Caki2 (cell line): ENCODE data around the gene STXBP5. TPM values are rescaled to one million over a fixed set of nuclear protein-coding genes. Genes with fewer than 3 reads are reported as not detected.

Source experiments
- DNase-seq: peaks from one replicate; pipeline ENCODE4 v3.0.0-alpha.2; 2015; ENCODE audit warnings: low read depth
- in situ Hi-C: cut with HindIII; loops from 2 replicates; pipeline ENCODE4 v1.10.0; 2016; ENCODE audit warnings: low sequenced_read_pairs, low pct_unique_long_range_greater_than_20kb, mixed read lengths
- total RNA-seq: library from RNA; depleted of rRNA; stranded (reverse); fragments of >200 nt; shearing (Covaris generic); gene quantifications from 2 replicates; pipeline ENCODE4 v1.2.3, GENCODE V29; 2014; ENCODE audit warnings: low replicate concordance

The STXBP5 gene
- total RNA-seq, 1 experiment from 2014 or later: 8.3 TPM

DNA sequence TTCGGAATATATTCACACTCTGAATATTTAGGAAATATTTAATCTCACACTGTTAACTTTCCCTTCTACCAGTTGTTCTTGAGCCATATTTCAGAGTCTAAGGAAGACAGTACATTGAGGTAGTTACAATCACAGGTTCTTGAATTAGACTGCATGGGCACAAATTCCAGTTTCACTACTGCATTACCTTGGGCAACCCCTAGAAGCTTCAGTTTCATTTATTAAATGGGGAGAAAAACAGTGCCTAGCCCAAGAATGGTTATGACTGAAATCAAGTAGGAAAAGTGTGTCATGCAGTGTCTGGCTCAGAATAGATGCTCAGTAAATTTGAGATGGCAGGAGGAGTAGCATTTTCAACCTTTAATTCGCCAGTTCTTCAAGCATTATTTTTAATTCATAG, 179.8 kb downstream of the STXBP5 start:
- in situ Hi-C loops: no loop called here
- DNase-seq: no peak

DNA sequence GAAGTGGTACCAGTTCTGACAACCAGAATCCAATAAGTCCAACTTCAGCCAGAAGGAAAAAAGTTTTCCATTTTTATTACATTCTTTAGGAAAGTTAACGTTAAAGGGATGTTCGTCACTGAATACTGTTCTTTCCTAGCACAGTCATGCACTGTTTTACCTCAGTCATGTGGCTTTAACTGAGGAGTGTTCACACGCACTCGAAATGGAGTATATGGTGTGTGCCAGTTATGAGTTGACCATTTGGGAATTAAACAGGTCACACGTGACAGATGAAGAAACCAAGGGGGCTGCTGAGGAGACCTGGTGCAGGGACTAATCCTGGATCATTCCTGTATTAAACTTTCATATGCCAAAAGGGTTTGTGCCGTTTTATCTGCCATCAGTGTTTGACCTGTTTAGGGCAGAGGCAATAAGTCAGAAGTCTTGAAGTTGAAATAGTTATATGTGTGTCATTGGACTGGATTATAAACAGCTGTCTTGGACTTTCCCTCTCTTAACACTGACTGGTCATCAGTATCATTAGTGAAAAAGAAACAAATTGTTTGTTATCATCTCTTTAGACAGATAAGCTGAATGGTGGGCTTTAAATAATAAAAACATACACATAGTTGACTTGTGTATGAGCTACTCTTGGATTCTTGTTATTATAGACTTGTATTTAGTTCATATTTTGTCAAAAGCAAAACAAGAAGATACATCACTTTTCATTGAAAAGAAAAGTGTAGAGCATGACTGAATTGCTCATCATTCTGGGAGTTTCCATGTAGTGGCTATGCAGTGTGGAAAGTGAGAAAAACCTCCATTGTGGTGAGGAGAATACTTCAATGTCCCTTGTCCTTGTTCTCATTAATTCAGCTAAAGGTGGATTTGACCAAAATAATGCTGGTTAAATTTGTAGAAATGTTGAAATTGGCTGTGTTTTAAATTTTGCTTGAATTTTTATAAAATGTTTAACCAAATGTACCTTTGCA, 180.8 kb downstream of the STXBP5 start:
- in situ Hi-C loops: no loop called here

GRCh38 chr6:147389463-147389862, 185.2 kb downstream of the STXBP5 start:
- no peak for DNase-seq
- in situ Hi-C loops: no loop called here

More for the DNA sequence above, 180.8 kb downstream of the STXBP5 start:
- no peak for DNase-seq

DNA sequence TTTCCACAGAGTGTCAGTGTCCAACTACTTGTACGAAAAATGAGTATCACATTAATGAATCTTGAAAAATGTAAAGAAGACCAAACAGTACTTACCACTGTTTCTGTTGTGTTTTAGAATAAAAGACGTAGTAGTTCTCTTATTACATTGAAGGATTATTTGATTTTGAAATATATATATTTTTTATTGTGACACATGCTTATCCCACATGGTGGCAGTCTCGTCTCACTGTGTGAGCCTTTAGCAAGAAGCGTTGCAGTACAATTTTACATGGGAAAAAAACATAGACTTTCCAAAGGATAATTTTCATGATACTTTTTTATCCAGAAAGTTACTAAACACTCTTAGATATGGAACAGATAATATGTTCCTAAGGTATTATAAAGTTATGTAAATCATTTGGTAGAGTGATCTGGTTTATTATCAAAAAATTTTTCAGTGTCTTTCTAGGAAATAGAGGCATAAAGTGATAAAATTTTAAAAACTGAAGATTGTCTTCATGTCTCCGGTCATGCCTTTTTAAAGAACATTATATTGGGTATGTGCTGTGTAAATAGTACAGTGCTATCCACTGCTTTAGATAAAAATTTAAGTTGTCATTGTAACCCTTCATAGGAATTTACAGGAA, 186.8 kb downstream of the STXBP5 start:
- in situ Hi-C loops: no loop called here
- DNase-seq: no peak

DNA sequence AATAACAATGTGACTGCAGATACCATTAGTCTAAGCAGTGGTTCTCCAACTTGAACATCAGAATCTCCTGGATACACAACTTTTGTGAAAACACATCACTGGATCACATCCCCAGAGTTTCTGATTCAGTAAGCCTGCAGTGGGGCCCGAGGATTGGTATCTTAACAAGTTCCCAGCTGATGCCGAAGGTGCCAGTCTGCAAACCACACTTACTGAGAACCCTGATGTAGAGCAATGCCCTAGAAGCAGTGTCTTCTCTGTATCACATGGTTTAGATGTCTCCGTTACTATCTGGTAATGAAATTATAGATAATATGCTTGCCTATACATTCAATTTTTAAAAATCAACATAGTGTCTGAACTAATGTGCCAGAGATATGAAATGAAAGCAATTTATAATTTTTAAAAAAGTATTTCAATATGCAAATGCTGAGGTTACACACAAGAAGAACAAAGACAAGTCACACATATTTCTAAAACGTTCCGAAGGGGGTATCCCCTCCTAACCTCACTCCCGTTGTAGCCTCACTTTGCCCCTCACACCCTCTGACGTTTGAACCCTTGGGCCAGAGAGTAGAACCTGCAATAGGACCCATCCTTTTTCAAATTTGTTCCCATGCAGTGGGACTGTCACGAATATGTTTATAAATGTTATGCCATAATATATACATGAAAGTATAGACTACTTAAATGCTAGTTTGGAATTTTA, 188.9 kb downstream of the STXBP5 start:
- in situ Hi-C loops: no loop called here

DNA sequence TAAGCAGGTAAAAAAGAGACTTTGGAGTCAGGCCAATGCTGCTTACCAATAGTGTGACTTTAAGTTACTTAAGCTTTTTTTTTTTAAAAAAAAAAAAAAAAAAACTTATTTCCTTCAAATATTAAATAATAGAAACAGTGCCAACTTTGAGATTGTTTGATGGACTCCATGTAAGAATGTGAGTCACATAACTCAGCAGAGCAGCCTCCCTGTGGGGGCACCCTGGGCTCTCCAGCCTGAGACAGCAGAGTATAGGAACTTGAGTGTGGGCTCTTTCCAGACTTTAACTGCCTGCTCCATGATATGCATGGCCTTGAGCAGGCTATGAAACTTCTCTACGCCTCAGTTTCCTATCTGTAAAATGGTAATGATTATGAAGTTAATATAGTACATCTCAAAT, 190.9 kb downstream of the STXBP5 start:
- in situ Hi-C loops: no loop called here
- no peak for DNase-seq

More for the DNA sequence above, 188.9 kb downstream of the STXBP5 start:
- DNase-seq: no peak

DNA sequence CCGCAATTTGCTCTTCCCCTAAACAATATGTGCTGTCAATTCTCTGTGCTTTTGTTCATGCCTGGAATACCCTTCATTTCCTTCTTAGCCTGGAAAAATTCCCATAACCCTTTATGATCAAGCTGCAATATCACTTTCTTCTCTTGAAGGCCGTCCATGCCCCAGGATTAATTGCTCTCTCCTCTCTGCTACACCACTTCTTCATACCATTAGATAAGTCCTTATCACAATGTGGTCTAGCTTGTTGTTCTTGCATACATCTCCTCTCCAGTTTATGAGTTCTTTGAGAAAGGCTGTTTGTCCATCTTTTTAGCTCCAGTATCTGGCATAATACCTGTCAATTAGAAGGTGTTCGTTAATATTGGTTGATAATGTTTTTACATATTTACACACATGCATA, 193.1 kb downstream of the STXBP5 start:
- no peak for DNase-seq
- in situ Hi-C loops: no loop called here

- in situ Hi-C loops: no loop called here
- no peak for DNase-seq
Measured at GRCh38 chr6:147400968-147401367, 196.8 kb downstream of the STXBP5 start.

- DNase-seq: no peak
- in situ Hi-C loops: no loop called here
Measured at GRCh38 chr6:147401779-147402178, 197.6 kb downstream of the STXBP5 start.

DNA sequence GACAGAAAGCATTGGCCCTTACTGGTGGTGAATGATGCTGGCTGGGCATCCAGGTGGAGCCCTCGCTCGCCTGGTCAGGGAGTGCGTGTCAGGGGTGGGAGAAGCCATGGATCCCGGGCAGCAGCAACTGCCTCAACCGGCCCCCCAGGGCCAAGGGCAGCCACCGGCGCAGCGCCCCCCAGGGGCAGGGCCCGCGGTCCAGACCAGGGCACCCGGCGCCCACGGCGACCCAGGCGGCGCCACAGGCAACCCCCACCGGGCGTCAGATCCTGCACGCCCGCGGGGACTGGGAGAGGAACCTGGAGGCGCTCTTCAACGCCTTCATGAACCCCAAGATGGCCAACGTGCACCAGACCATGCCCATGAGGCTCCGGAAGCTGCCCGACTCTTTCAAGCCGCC, 202.6 kb downstream of the STXBP5 start:
- DNase-seq: no peak

DNA sequence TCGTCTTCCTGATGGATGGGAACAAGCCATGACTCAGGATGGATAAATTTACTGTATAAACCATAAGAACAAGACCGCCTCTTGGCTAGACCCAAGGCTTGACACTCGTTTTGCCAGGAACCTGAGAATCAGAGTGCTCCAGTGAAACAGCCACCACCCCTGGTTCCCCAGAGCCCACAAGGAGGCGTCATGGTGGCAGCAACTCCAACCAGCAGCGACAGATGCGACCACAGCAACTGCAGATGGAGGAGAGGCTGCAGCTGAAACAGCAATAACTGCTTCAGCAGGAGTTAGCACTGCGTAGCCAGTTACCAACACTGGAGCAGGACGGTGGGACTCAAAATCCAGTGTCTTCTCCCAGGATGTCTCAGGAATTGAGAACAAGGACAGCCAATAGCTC, 203.4 kb downstream of the STXBP5 start:
- no peak for DNase-seq
- in situ Hi-C loops: no loop called here

More for the DNA sequence above, 202.6 kb downstream of the STXBP5 start:
- in situ Hi-C loops: no loop called here

GRCh38 chr6:147416622-147417021, 212.4 kb downstream of the STXBP5 start:
- in situ Hi-C loops: no loop called here
- no peak for DNase-seq

GRCh38 chr6:147417954-147418353, 213.7 kb downstream of the STXBP5 start:
- DNase-seq: no peak
- in situ Hi-C loops: no loop called here

DNA sequence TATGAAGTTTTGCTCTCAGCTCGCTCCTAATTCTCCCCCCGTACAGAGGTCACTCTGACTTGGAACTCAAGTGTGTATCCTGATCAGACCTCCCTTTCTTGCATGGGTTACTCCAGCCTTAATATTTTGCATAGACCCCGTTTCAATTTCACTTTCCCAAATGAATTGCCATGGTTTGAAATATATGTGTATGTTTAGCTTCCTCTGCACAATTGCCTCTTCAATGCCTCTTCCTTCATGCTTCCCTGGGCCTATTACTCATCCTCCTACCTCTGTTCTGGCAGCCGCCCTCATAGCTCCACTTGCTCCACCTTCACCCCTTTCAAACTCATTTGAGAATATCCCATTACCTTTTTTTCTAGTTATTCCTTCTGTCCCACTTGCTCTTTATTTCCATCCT, 214.3 kb downstream of the STXBP5 start:
- no peak for DNase-seq
- in situ Hi-C loops: no loop called here

DNA sequence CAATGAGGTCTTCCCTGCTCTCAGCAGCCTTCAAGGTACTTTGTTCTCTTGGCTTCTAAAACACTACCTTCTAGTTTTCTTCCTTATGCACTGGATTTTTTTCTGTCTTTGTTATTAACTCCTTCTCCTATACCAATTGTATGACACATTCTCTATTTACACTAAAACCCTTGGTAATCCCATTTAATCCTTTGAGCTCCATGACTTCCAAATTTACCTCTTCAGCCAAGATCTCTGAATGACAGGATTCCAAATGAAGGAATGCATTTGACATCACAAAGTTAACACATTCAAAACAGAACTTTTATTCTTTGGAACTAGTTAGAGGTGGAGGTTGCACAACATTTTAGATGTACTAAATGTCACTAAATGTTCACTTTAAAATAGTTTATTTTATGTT, 217.7 kb downstream of the STXBP5 start:
- in situ Hi-C loops: no loop called here
- DNase-seq: no peak

DNA sequence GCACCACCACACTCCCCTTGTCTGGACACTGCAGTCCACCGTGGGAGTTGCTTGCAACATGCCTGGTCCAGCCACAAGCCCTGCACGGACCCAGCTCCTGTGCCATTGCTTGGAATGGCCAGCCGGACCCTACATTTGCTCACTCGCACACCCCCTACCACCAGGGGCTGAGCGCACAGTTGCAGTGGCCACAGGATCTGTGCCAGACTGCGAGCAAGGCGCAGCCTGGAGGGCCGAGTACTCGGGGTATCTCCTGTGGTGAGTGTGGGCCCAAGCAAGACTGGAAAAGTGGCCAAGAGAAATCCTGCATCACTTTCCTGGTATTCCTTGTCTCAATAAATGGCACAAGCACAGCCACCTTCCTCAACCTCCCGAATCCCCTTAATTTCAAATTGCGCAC, 218.9 kb downstream of the STXBP5 start:
- DNase-seq: no peak
- in situ Hi-C loops: no loop called here

DNA sequence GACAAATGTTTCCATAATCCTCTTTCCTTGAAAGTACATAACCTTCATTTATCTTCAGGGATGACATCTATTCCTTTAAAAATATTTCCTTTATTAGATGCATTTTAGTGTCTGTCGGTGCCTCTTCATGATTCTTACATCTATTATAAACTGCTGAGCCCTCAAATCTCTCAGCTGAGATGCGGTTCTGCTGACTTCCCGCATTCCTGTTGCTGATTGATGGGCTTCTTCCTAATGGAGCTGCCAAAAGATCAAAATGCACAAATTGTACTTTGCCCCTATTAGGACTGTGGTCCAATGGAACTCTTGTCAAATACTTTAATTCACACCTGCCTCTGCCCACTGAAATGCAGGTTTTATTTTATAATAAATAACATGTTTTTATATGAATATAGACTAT, 225.6 kb downstream of the STXBP5 start:
- DNase-seq: no peak
- in situ Hi-C loops: no loop called here

- in situ Hi-C loops: no loop called here
Measured at GRCh38 chr6:147430811-147431210, 226.6 kb downstream of the STXBP5 start.

DNA sequence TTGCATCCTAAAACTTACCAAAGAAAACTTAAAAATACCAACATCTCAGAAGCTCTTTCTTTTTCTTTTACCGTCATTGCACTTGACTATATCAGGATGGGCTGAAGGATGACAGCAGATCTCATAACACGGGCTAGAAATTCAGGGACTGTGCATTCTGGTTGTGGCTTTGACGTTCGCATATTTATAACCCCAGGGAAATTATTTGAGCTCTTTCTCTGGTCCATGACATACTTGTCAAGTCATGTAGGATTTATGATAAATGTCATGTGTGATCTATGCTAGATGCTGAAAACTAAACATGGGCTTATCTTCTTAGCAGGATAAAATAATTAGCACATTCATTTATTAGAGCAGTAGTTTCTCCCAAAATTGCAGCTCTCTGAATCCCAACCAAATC, 229.9 kb downstream of the STXBP5 start:
- DNase-seq: no peak
- in situ Hi-C loops: no loop called here

More at GRCh38 chr6:147430811-147431210, 226.6 kb downstream of the STXBP5 start:
- no peak for DNase-seq
